ENCODE results near the gene SLC25A30. TPM values are rescaled to one million over a fixed set of nuclear protein-coding genes. Genes with fewer than 3 reads are reported as not detected.

The SLC25A30 gene
- total and polyA plus RNA-seq, 9 of the 15 experiments (the other 6 are each of a cell fraction or from before 2014, with no cell fraction given), result 1.1 to 11.1 (median 5.6) TPM

DNA sequence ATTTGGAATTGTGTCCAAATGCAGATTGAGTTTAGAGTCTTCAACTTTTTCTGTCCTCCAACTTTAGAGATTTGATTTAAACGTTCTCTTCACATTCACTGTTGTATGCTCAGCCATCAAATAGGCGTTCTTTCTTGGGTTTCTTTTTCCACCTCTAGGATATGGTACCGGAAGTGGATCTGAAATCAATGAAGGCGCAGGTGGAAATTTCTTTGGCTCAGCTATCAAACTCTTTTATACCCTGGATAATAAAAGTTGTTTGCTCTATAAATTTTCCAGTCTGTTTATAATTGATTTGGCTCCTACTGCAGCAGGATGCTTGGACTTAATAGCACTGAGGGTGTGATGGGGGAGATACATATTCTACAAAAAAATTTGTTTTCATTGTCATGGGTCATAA is 48.2 kb upstream of the SLC25A30 start (continued):
- TF ChIP-seq BCLAF1 (IDR thresholded peaks at IDR 0.05; ENCODE audit: borderline replicate concordance in 1 of 2, control insufficient read depth in 1 of 2, low read depth in 2 of 2, low read length in 1 of 2) (no peak), ILK (tag; IDR thresholded peaks at IDR 0.05; ENCODE audit: borderline replicate concordance, low read depth) (no peak), HDAC8 (tag; IDR thresholded peaks at IDR 0.05) (no peak)

GRCh38 chr13:45464687-45465453 is 46.7 kb upstream of the SLC25A30 start, which contains the start of gene COG3:
TSS of gene COG3 (plus strand) at chr13:45464939. CDS start at chr13:45465037, 98 bp downstream.
- H3K9me3 ChIP-seq (replicated peaks; ENCODE audit: control insufficient read depth, insufficient read depth, low read depth, low read length), result no peaks in the 10 kb centered on the region
- intact Hi-C loops (cut with micrococcal nuclease) (loop anchor here (2.0 to 10.0 kb wide), 2 partner anchors 46 to 90 kb away; partner anchors contain the start of gene SLC25A30), in situ Hi-C loops (cut with MboI) (no loop called here)
- H3K36me3 ChIP-seq (ENCODE audit: control insufficient read depth, insufficient read depth, low read length), result peaks cover 7% of the 10 kb centered on the region; the same call in 2 of the 3 replicates
- ChIA-PET POLR2A (interaction anchor here (0.7 to 1.7 kb wide), 6 partner anchors 17 to 123 kb away, joined by 3 to 4 read pairs (median 4); partner anchors contain the start of gene SLC25A30), CTCF (ENCODE audit: low intra/inter-chr PET ratio) (no interaction called here)
- peak within 1 kb of the TSS; percentile 95 for H3K4me2 ChIP-seq (ENCODE audit: insufficient read depth, low read length)
- FAIRE-seq, result peak; percentile 98
- peak; percentile 71 to 93 (median 82) for DNase-seq (ENCODE audit: extremely low read depth in 1 of 4, low spot score in 3 of 4)
- peak within 1 kb of the TSS; percentile 93 for H2AFZ ChIP-seq (ENCODE audit: low read depth, low read length)
- no peaks in the 10 kb centered on the region for H3K9me1 ChIP-seq (ENCODE audit: control insufficient read depth, insufficient read depth, low read length)
- H3K79me2 ChIP-seq (ENCODE audit: control insufficient read depth, insufficient read depth, low read length), result peaks cover 42% of the 10 kb centered on the region
- peak within 1 kb of the TSS; percentile 87 for H3K27ac ChIP-seq (ENCODE audit: extremely low read depth, low read depth, low read length)
- TSS peak; percentile 54 for BruUV-seq (replicated peaks)
- under 1% methylated on average over 48 of the region's 63 CpGs for WGBS (ENCODE audit: insufficient coverage, low coverage, missing lambda C conversion rate)
- peaks cover 0 to 9% of the 10 kb centered on the region in 2 experiments; a peak in 3 of 5 replicates for H3K4me1 ChIP-seq (replicated peaks in 1 of 2; ENCODE audit: control insufficient read depth in 2 of 2, insufficient read depth in 2 of 2, low read length in 2 of 2)
- ATAC-seq, result peak; percentile 98
- peak within 1 kb of the TSS; percentile 93 to 96 for H3K9ac ChIP-seq (ENCODE audit: insufficient read depth in 1 of 2, low read depth in 2 of 2, low read length in 2 of 2)
- peaks cover 7% of the 10 kb centered on the region; the same call in 1 of the 2 replicates for H4K20me1 ChIP-seq (replicated peaks; ENCODE audit: control insufficient read depth, insufficient read depth, low read length)
- peak within 1 kb of the TSS; percentile 93 for H3K4me3 ChIP-seq
- no peaks in the 10 kb centered on the region for H3K27me3 ChIP-seq (ENCODE audit: control insufficient read depth in 2 of 2, insufficient read depth in 2 of 2, low read length in 2 of 2)
- TF ChIP-seq RAD21 (CRISPR knock-in tag; conservative IDR thresholded peaks at IDR 0.05 in 1 of 2, IDR thresholded peaks at IDR 0.05 in 1 of 2) (0 out of 4 replicates have a peak, but pooled peaks of 1 of the 2 experiments have one; percentile 15), ATF4 (CRISPR knock-in tag; IDR thresholded peaks at IDR 0.05) (no peak), RBM14 (IDR thresholded peaks at IDR 0.05; ENCODE audit: borderline replicate concordance, insufficient read depth, low read depth, low read length) (no peak), MAFK (IDR thresholded peaks at IDR 0.05; ENCODE audit: low read length) (peak; percentile 9; the same call in 1 of the 2 replicates), ETS2 (tag; IDR thresholded peaks at IDR 0.05; ENCODE audit: borderline replicate concordance, poor library complexity, severe bottlenecking) (no peak), HDAC2 (IDR thresholded peaks at IDR 0.05) (no peak; the same call in 1 of the 2 replicates), POLR2A (conservative IDR thresholded peaks at IDR 0.05) (peak; percentile 86), TAF15 (IDR thresholded peaks at IDR 0.05; ENCODE audit: low read depth, low read length) (no peak)
- TF ChIP-seq, protein P1, sequence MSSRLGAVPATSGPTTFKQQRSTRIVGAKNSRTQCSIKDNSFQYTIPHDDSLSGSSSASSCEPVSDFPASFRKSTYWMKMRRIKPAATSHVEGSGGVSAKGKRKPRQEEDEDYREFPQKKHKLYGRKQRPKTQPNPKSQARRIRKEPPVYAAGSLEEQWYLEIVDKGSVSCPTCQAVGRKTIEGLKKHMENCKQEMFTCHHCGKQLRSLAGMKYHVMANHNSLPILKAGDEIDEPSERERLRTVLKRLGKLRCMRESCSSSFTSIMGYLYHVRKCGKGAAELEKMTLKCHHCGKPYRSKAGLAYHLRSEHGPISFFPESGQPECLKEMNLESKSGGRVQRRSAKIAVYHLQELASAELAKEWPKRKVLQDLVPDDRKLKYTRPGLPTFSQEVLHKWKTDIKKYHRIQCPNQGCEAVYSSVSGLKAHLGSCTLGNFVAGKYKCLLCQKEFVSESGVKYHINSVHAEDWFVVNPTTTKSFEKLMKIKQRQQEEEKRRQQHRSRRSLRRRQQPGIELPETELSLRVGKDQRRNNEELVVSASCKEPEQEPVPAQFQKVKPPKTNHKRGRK (tag; IDR thresholded peaks at IDR 0.05), result no peak

Data from K562 (cell line).